Measurements from ENCODE around the gene DIP2C. TPM values are rescaled to one million over a fixed set of nuclear protein-coding genes. Genes with fewer than 3 reads are reported as not detected.

DIP2C gene
- polyA plus RNA-seq, 3 donors: 0.11 TPM; not detected in 2

GRCh38 chr10:490891-491571 lies 198.4 kb downstream of the DIP2C start:
- H3K9me3 ChIP-seq (replicated peaks in 1 of 2; ENCODE audit: control insufficient read depth in 1 of 2, insufficient read depth in 1 of 2, low read length in 2 of 2): no peaks in the 10 kb centered on the region
- 69% methylated on average over 22 of the region's 23 CpGs for WGBS (ENCODE audit: insufficient coverage)
- H3K4me2 ChIP-seq (replicated peaks; ENCODE audit: extremely low read depth, low read length, poor library complexity, severe bottlenecking): no peak overlapping the region
- Mint-ChIP-seq H3K4me1 (no peaks in the 10 kb centered on the region), H3K9me3 (no peaks in the 10 kb centered on the region), H3K27ac (no peak overlapping the region), H3K27me3 (ENCODE audit: low read depth in 3 of 3) (peaks cover 10 to 15% (median 15%) of the 10 kb centered on the region in 3 donors), H3K4me3 (no peak overlapping the region), H3K36me3 (no peaks in the 10 kb centered on the region)
- intact Hi-C loops (cut with micrococcal nuclease): no loop called here
- H4K20me1 ChIP-seq (ENCODE audit: insufficient read depth, low read length): no peaks in the 10 kb centered on the region
- H3K36me3 ChIP-seq (replicated peaks in 1 of 2; ENCODE audit: control insufficient read depth in 1 of 2, insufficient read depth in 2 of 2, low read length in 2 of 2): no peaks in the 10 kb centered on the region
- no peaks in the 10 kb centered on the region for H3K4me1 ChIP-seq (ENCODE audit: control insufficient read depth in 1 of 2, insufficient read depth in 2 of 2, low read length in 2 of 2)
- H3K27me3 ChIP-seq (ENCODE audit: control insufficient read depth in 2 of 2, insufficient read depth in 2 of 2, low read length in 2 of 2): peaks cover 0 to 3% of the 10 kb centered on the region in 2 donors
- no peaks in the 10 kb centered on the region for H3K79me2 ChIP-seq (ENCODE audit: insufficient read depth, low read length)
- H2AFZ ChIP-seq (ENCODE audit: insufficient read depth, low read depth, low read length, poor library complexity, severe bottlenecking): no peak overlapping the region
- H3K9ac ChIP-seq (ENCODE audit: insufficient read depth, low read length, poor library complexity, severe bottlenecking): no peak overlapping the region
- no peak overlapping the region for H3K27ac ChIP-seq (ENCODE audit: low read depth in 1 of 2, low read length in 2 of 2)
- H3K4me3 ChIP-seq (replicated peaks in 1 of 3; ENCODE audit: low read depth in 2 of 3, low read length in 3 of 3): no peak overlapping the region
- no peak for TF ChIP-seq CTCF (IDR thresholded peaks at IDR 0.05)
- DNase-seq: no peak

- H3K79me2 ChIP-seq (ENCODE audit: insufficient read depth, low read length): no peaks in the 10 kb centered on the region
- H3K27ac Mint-ChIP-seq: no peak overlapping the region
- H3K27me3 Mint-ChIP-seq (ENCODE audit: low read depth in 3 of 3): peaks cover 12 to 19% (median 17%) of the 10 kb centered on the region in 3 donors
- no peak overlapping the region for H2AFZ ChIP-seq (ENCODE audit: insufficient read depth, low read depth, low read length, poor library complexity, severe bottlenecking)
- no peaks in the 10 kb centered on the region for H3K36me3 Mint-ChIP-seq
- H3K4me1 Mint-ChIP-seq: peaks cover 5% of the 10 kb centered on the region
- no peak for TF ChIP-seq CTCF (IDR thresholded peaks at IDR 0.05)
- H4K20me1 ChIP-seq (ENCODE audit: insufficient read depth, low read length): no peaks in the 10 kb centered on the region
- H3K27ac ChIP-seq (ENCODE audit: low read depth in 1 of 2, low read length in 2 of 2): no peak overlapping the region
- H3K9me3 ChIP-seq (replicated peaks in 1 of 2; ENCODE audit: control insufficient read depth in 1 of 2, insufficient read depth in 1 of 2, low read length in 2 of 2): no peaks in the 10 kb centered on the region
- intact Hi-C loops (cut with micrococcal nuclease): no loop called here
- no peaks in the 10 kb centered on the region for H3K4me1 ChIP-seq (ENCODE audit: control insufficient read depth in 1 of 2, insufficient read depth in 2 of 2, low read length in 2 of 2)
- H3K36me3 ChIP-seq (replicated peaks in 1 of 2; ENCODE audit: control insufficient read depth in 1 of 2, insufficient read depth in 2 of 2, low read length in 2 of 2): no peaks in the 10 kb centered on the region
- no peak overlapping the region for H3K9ac ChIP-seq (ENCODE audit: insufficient read depth, low read length, poor library complexity, severe bottlenecking)
- H3K4me3 ChIP-seq (replicated peaks in 1 of 3; ENCODE audit: low read depth in 2 of 3, low read length in 3 of 3): no peak overlapping the region
- H3K9me3 Mint-ChIP-seq: no peaks in the 10 kb centered on the region
- no peak overlapping the region for H3K4me3 Mint-ChIP-seq
- no peak for DNase-seq
- H3K4me2 ChIP-seq (replicated peaks; ENCODE audit: extremely low read depth, low read length, poor library complexity, severe bottlenecking): no peak overlapping the region
- no peaks in the 10 kb centered on the region for H3K27me3 ChIP-seq (ENCODE audit: control insufficient read depth in 2 of 2, insufficient read depth in 2 of 2, low read length in 2 of 2)
- WGBS (ENCODE audit: insufficient coverage): 94% methylated on average over 14 of the region's 16 CpGs
These were observed 199.2 kb downstream of the DIP2C start for GRCh38 chr10:490256-490655.

Measured in CD14-positive monocyte (primary cell).